Smooth muscle cell of trachea (primary cell): Measurements from ENCODE around the gene RAB11A. TPM values are rescaled to one million over a fixed set of nuclear protein-coding genes. Genes with fewer than 3 reads are reported as not detected.

Experiments
- total RNA-seq: library from RNA; depleted of rRNA; stranded (reverse); fragments of >200 nt; gene quantifications from 2 replicates; pipeline ENCODE4 v1.2.1, GENCODE V29; 2014

Gene RAB11A
- total RNA-seq: 146 and 258 TPM in 2 replicates

DNA sequence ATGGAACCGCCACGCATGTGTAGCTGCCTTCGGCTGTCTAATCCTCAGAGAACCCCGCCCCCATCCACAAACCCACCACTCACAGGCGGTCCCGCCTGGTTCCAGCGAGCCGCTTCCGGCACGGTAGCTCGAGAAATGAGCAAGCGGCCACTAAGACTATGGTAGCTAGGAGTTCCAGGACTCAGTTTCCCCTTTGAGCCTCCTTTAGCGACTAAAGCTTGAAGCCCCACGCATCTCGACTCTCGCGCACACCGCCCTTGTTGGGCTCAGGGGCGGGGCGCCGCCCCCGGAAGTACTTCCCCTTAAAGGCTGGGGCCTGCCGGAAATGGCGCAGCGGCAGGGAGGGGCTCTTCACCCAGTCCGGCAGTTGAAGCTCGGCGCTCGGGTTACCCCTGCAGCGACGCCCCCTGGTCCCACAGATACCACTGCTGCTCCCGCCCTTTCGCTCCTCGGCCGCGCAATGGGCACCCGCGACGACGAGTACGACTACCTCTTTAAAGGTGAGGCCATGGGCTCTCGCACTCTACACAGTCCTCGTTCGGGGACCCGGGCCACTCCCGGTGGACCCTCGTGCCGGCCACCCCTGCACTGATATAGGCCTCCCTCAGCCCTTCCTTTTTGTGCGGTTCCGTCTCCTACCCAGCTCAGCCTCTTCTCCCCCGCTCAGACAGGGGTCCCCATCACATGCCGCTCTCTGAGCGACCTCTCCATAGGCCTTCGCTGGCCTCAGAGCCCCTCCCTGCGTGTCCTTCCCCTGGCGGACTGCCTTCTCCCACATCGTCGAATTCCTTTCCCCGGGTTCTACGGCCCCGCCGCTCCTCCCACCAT, at the start of gene RAB11A:
RAB11A (plus strand) TSS at position 366 of the 828 bp plus-strand sequence; CDS start at position 461, 95 bp downstream.

Other genes starting within 250 kb of the RAB11A start
- 5.3 and 8.0 TPM in 2 replicates for gene SLC24A1, start 247.6 kb upstream of the RAB11A start, total RNA-seq
- 28.4 and 31.7 TPM in 2 replicates for gene DENND4A, start 77.2 kb upstream of the RAB11A start, total RNA-seq